ENCODE measurements around the gene PSMF1. TPM values are rescaled to one million over a fixed set of nuclear protein-coding genes. Genes with fewer than 3 reads are reported as not detected.

Gene PSMF1
- total RNA-seq, 4 donors from 2014 or later, result 70.0 to 111 (median 89.0) TPM

DNA sequence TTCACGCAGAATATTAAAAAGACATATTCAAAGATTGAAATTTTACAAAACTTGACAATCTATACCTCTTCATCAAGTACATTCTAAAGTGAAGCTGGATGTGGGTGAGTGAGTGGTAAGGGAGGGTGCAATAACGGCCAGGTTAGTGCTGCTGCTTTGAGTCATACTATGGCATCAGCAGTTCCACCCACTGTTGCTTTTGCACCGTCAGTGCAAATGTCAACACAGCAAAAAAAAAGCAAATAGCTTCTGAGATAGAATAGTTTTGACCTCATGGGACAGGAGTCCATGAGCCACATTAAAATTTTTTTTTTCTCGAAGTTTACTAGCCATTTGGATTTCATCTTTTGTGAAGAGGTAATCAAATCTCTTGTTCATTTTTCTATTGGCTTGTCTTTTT, 31.8 kb downstream of the PSMF1 start:
- intact Hi-C loops (cut with DNase I), result no loop called here
- DNase-seq, result no peak
- peaks cover 0 to 82% (median 2%) of the 10 kb centered on the region in 3 donors for H3K36me3 ChIP-seq
- no peak for TF ChIP-seq POLR2A (IDR thresholded peaks at IDR 0.05)
- TF ChIP-seq, protein P1, sequence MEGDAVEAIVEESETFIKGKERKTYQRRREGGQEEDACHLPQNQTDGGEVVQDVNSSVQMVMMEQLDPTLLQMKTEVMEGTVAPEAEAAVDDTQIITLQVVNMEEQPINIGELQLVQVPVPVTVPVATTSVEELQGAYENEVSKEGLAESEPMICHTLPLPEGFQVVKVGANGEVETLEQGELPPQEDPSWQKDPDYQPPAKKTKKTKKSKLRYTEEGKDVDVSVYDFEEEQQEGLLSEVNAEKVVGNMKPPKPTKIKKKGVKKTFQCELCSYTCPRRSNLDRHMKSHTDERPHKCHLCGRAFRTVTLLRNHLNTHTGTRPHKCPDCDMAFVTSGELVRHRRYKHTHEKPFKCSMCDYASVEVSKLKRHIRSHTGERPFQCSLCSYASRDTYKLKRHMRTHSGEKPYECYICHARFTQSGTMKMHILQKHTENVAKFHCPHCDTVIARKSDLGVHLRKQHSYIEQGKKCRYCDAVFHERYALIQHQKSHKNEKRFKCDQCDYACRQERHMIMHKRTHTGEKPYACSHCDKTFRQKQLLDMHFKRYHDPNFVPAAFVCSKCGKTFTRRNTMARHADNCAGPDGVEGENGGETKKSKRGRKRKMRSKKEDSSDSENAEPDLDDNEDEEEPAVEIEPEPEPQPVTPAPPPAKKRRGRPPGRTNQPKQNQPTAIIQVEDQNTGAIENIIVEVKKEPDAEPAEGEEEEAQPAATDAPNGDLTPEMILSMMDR (IDR thresholded peaks at IDR 0.05), result no peak
- no peak overlapping the region for H3K27ac ChIP-seq
- peaks cover 0 to 11% (median 0%) of the 10 kb centered on the region in 3 donors for H3K4me1 ChIP-seq
- 59 to 65% methylated on average over 4 of the region's 4 CpGs for WGBS, 2 donors
- no peaks in the 10 kb centered on the region for H3K27me3 ChIP-seq
- H3K9me3 ChIP-seq, result no peaks in the 10 kb centered on the region
- no peak overlapping the region for H3K4me3 ChIP-seq

DNA sequence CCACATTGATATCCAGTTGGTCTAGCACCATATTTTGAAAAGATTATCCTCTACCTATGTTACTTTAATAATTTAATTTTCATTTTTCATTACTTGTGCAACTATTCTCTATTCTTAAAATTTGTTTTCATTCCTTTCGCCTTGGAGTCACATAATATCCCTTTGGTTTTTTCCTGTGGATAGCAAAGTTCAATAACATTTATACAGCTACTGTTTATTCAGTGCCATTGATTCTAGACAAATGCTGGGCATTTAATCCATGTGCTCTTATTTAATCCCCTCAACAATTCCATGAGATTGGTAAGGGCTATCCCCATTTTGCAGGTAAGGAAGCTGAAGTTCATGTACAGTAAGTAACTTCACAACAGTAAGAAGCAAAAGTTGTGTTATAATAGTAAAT, 32.6 kb downstream of the PSMF1 start:
- H3K27me3 ChIP-seq, result no peaks in the 10 kb centered on the region
- H3K4me1 ChIP-seq, result peaks cover 0 to 11% (median 0%) of the 10 kb centered on the region in 3 donors
- DNase-seq, result no peak
- intact Hi-C loops (cut with DNase I), result no loop called here
- WGBS, 2 donors, result 95 to 100% methylated on average over 1 of the region's 1 CpG
- H3K4me3 ChIP-seq, result no peak overlapping the region
- TF ChIP-seq, protein P1 (IDR thresholded peaks at IDR 0.05), result no peak
- TF ChIP-seq POLR2A (IDR thresholded peaks at IDR 0.05), result no peak
- no peaks in the 10 kb centered on the region for H3K9me3 ChIP-seq
- no peak overlapping the region for H3K27ac ChIP-seq
- peaks cover 0 to 82% (median 4%) of the 10 kb centered on the region in 3 donors for H3K36me3 ChIP-seq

DNA sequence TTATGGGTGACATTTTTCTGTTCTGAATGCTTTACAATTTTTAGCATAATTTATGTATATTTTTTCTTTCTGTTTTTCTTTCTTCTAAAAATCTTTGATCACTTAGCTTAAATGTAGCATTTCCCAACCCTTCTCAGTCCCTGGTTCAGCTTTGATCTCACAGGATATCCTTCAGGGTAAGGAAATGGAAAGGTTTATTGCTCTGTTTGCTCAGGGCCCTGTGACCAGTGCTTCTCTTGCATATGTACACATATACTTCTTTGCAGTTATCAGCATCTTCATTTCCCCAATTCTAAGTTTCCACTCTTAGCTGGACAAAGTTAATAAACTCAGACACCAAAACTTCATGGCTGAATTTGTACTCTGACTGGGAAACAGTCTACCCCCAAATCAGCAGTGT, 35.8 kb downstream of the PSMF1 start:
- Histone ChIP-seq H3K9me3 (no peaks in the 10 kb centered on the region), H3K27ac (no peak overlapping the region), H3K4me3 (no peak overlapping the region), H3K4me1 (peaks cover 0 to 11% (median 0%) of the 10 kb centered on the region in 3 donors), H3K36me3 (peaks cover 0 to 71% (median 4%) of the 10 kb centered on the region in 3 donors), H3K27me3 (no peaks in the 10 kb centered on the region)
- intact Hi-C loops (cut with DNase I), result no loop called here
- TF ChIP-seq POLR2A (IDR thresholded peaks at IDR 0.05), result no peak
- TF ChIP-seq, protein P1 (IDR thresholded peaks at IDR 0.05), result no peak
- no peak for DNase-seq

DNA sequence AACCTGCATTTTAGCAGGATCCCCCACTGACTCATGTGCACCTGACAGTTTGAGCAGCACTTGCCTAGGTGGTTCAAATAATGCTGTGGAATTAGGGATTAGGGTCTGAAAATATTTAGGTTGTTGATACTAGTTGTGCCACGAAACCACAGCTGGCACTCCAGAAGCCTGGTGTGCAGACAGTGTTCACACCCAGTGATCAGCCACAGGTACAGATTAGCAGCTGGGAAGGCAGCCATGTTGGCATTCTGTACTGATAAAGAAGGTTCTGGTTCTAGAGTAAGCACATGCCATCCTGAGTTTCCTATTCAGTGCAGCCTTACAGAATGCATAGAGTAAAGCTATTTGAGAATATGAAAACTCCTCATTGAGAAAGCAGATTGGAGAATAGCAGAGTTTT, 36.3 kb downstream of the PSMF1 start:
- H3K36me3 ChIP-seq, result peaks cover 0 to 71% (median 4%) of the 10 kb centered on the region in 3 donors
- H3K4me1 ChIP-seq, result peaks cover 0 to 11% (median 0%) of the 10 kb centered on the region in 3 donors
- no peak overlapping the region for H3K27ac ChIP-seq
- WGBS, 2 donors, result 82 to 100% methylated on average over 1 of the region's 1 CpG
- no peak for DNase-seq
- intact Hi-C loops (cut with DNase I), result no loop called here
- no peaks in the 10 kb centered on the region for H3K27me3 ChIP-seq
- TF ChIP-seq POLR2A (IDR thresholded peaks at IDR 0.05), result no peak
- TF ChIP-seq, protein P1 (IDR thresholded peaks at IDR 0.05), result no peak
- H3K9me3 ChIP-seq, result no peaks in the 10 kb centered on the region
- no peak overlapping the region for H3K4me3 ChIP-seq

- Histone ChIP-seq H3K27ac (no peak overlapping the region), H3K9me3 (no peaks in the 10 kb centered on the region), H3K36me3 (peaks cover 2 to 74% (median 4%) of the 10 kb centered on the region in 3 donors), H3K27me3 (no peaks in the 10 kb centered on the region), H3K4me3 (no peak overlapping the region), H3K4me1 (peaks cover 0 to 11% (median 0%) of the 10 kb centered on the region in 3 donors)
- DNase-seq, result no peak
- WGBS, 2 donors, result 89 to 97% methylated on average over 3 of the region's 3 CpGs
- intact Hi-C loops (cut with DNase I), result no loop called here
- TF ChIP-seq, protein P1 (IDR thresholded peaks at IDR 0.05), result no peak
- no peak for TF ChIP-seq POLR2A (IDR thresholded peaks at IDR 0.05)
Measured at GRCh38 chr20:1155342-1155741, 36.9 kb downstream of the PSMF1 start.
